H9 (cell line): ENCODE data around the gene PCNX2. TPM values are rescaled to one million over a fixed set of nuclear protein-coding genes. Genes with fewer than 3 reads are reported as not detected.

Source experiments
- DNase-seq: peaks from one replicate; pipeline ENCODE4 v3.0.0-alpha.2; 2017
- H2AFZ ChIP-seq: one replicate; pipeline ENCODE4 v1.6.1; 2013; ENCODE audit warnings: mild to moderate bottlenecking, low read length, control low read depth, moderate library complexity
- H2AK5ac ChIP-seq: 2 replicates; pipeline ENCODE4 v1.6.1; 2013; ENCODE audit warnings: low read length, control low read depth, mixed read lengths; ENCODE audit not compliant: insufficient read length
- H2BK120ac ChIP-seq: one replicate; pipeline ENCODE4 v1.6.1; 2013; ENCODE audit warnings: low read depth, mild to moderate bottlenecking, low read length, control low read depth, inconsistent platforms; ENCODE audit not compliant: poor library complexity, severe bottlenecking
- H2BK12ac ChIP-seq: 2 replicates; pipeline ENCODE4 v1.6.1; 2013; ENCODE audit warnings: low read length, control low read depth, mixed read lengths, low read depth; ENCODE audit not compliant: insufficient read length
- H2BK15ac ChIP-seq: 2 replicates; pipeline ENCODE4 v1.6.1; 2013; ENCODE audit warnings: low read depth, low read length, control low read depth
- H2BK20ac ChIP-seq: one replicate; pipeline ENCODE4 v1.6.1; 2013; ENCODE audit warnings: low read depth, mild to moderate bottlenecking, low read length, control low read depth, inconsistent platforms; ENCODE audit not compliant: poor library complexity, severe bottlenecking
- H2BK5ac ChIP-seq: 2 replicates; pipeline ENCODE4 v1.6.1; 2013; ENCODE audit warnings: low read length, control low read depth, mixed read lengths; ENCODE audit not compliant: insufficient read length
- H3K14ac ChIP-seq: 2 replicates; pipeline ENCODE4 v1.6.1; 2013; ENCODE audit warnings: low read length, control low read depth; ENCODE audit not compliant: insufficient read depth
- H3K18ac ChIP-seq: 2 replicates; pipeline ENCODE4 v1.6.1; 2013; ENCODE audit warnings: low read depth, mild to moderate bottlenecking, mixed read lengths, low read length, control low read depth; ENCODE audit not compliant: insufficient read length
- H3K23ac ChIP-seq: 2 replicates; pipeline ENCODE4 v1.6.1; 2013; ENCODE audit warnings: low read length, control low read depth, mixed read lengths, low read depth; ENCODE audit not compliant: insufficient read length
- H3K23me2 ChIP-seq: 2 replicates; pipeline ENCODE4 v1.6.1; 2013; ENCODE audit warnings: low read depth, mild to moderate bottlenecking, mixed read lengths, low read length, control low read depth; ENCODE audit not compliant: insufficient read length, poor library complexity, severe bottlenecking
- H3K27ac ChIP-seq: 2 replicates; pipeline ENCODE4 v1.5.1; 2013; ENCODE audit warnings: low read length, control low read depth, mixed read lengths, low read depth; ENCODE audit not compliant: insufficient read length
- H3K27me3 ChIP-seq: 2 replicates; pipeline ENCODE4 v1.6.1; 2013; ENCODE audit warnings: low read length, control low read depth, inconsistent platforms; ENCODE audit not compliant: insufficient read depth
- H3K4ac ChIP-seq: 2 replicates; pipeline ENCODE4 v1.6.1; 2013; ENCODE audit warnings: low read depth, mild to moderate bottlenecking, control low read depth, inconsistent platforms, low read length, moderate library complexity
- H3K4me1 ChIP-seq: 2 replicates; pipeline ENCODE4 v1.6.1; 2013; ENCODE audit warnings: low read length, control low read depth, inconsistent platforms; ENCODE audit not compliant: insufficient read depth
- H3K4me2 ChIP-seq: 2 replicates; pipeline ENCODE4 v1.6.1; 2013; ENCODE audit warnings: low read length, control low read depth, mixed read lengths; ENCODE audit not compliant: insufficient read length, insufficient read depth
- H3K56ac ChIP-seq: 2 replicates; pipeline ENCODE4 v1.6.1; 2013; ENCODE audit warnings: low read depth, mild to moderate bottlenecking, mixed read lengths, low read length, control low read depth; ENCODE audit not compliant: insufficient read length
- H3K79me1 ChIP-seq: 2 replicates; pipeline ENCODE4 v1.6.1; 2013; ENCODE audit warnings: low read depth, mild to moderate bottlenecking, moderate library complexity, low read length, control low read depth, inconsistent platforms; ENCODE audit not compliant: insufficient read depth, poor library complexity, severe bottlenecking
- H3K79me2 ChIP-seq: 2 replicates; pipeline ENCODE4 v1.6.1; 2013; ENCODE audit warnings: low read length, control low read depth, inconsistent platforms; ENCODE audit not compliant: insufficient read depth
- H3K9ac ChIP-seq: 2 replicates; pipeline ENCODE4 v1.6.1; 2013; ENCODE audit warnings: low read length, control low read depth, mixed read lengths; ENCODE audit not compliant: insufficient read length; ENCODE audit errors: extremely low read depth
- H3K9me3 ChIP-seq: one replicate; pipeline ENCODE4 v1.6.1; 2013; ENCODE audit warnings: low read depth, low read length, inconsistent platforms; ENCODE audit not compliant: control insufficient read depth
- H3T11ph ChIP-seq: one replicate; pipeline ENCODE4 v1.6.1; 2013; ENCODE audit warnings: mild to moderate bottlenecking, low read length, control low read depth, inconsistent platforms
- H4K20me1 ChIP-seq: one replicate; pipeline ENCODE4 v1.6.1; 2013; ENCODE audit not compliant: control insufficient read depth, insufficient read length, insufficient read depth
- H4K5ac ChIP-seq: 2 replicates; pipeline ENCODE4 v1.6.1; 2013; ENCODE audit warnings: low read depth, mild to moderate bottlenecking, mixed read lengths, low read length, control low read depth; ENCODE audit not compliant: insufficient read length
- H4K8ac ChIP-seq: replicated peaks from 2 replicates; pipeline ENCODE4 v1.6.1; 2013; ENCODE audit warnings: low read length, control low read depth, mixed read lengths, low read depth; ENCODE audit not compliant: insufficient read length
- H4K91ac ChIP-seq: 2 replicates; pipeline ENCODE4 v1.6.1; 2013; ENCODE audit warnings: low read depth, mild to moderate bottlenecking, moderate library complexity, mixed read lengths, low read length, control low read depth; ENCODE audit not compliant: insufficient read length
- H3K27ac Mint-ChIP-seq, 3 experiments: 2 replicates in 2 of 3; 3 replicates in 1 of 3; pipeline ENCODE4 v1.8.0; 2020 to 2021; ENCODE audit warnings: mixed read lengths in 3 of 3, mild to moderate bottlenecking in 1 of 3, moderate library complexity in 1 of 3
- H3K27me3 Mint-ChIP-seq: 2 replicates; pipeline ENCODE4 v1.8.0; 2021; ENCODE audit warnings: low read depth, mild to moderate bottlenecking, moderate library complexity, mixed read lengths
- H3K36me3 Mint-ChIP-seq, 3 experiments: 2 replicates in 2 of 3; 3 replicates in 1 of 3; pipeline ENCODE4 v1.8.0; 2020 to 2021; ENCODE audit warnings: low read depth in 3 of 3, mixed read lengths in 3 of 3; ENCODE audit not compliant: insufficient read depth in 1 of 3
- H3K4me1 Mint-ChIP-seq, 2 experiments: 2 replicates each; pipeline ENCODE4 v1.8.0; 2020; ENCODE audit warnings: mixed read lengths in 2 of 2
- H3K4me3 Mint-ChIP-seq, 2 experiments: 2 replicates in 1 of 2; 3 replicates in 1 of 2; pipeline ENCODE4 v1.8.0; 2020 to 2021; ENCODE audit warnings: mild to moderate bottlenecking in 2 of 2, mixed read lengths in 2 of 2, moderate library complexity in 1 of 2
- H3K9me3 Mint-ChIP-seq, 2 experiments: 2 replicates in 1 of 2; 3 replicates in 1 of 2; pipeline ENCODE4 v1.8.0; 2020; ENCODE audit warnings: mild to moderate bottlenecking in 2 of 2, mixed read lengths in 2 of 2, moderate library complexity in 1 of 2
- CTCF ChIP-seq: fragments of 200-600 bp; sonication (generic); conservative IDR thresholded peaks from 3 replicates; pipeline ENCODE4 v1.8.0; 2021; ENCODE audit warnings: antibody characterized with exemption, mild to moderate bottlenecking
- total RNA-seq: library from RNA; stranded (reverse); gene quantifications from 2 replicates; pipeline ENCODE4 v1.2.1, GENCODE V29; 2021

Gene PCNX2
- total RNA-seq, 1 experiment from 2014 or later: 45.1 TPM

- H3K4me2 ChIP-seq: no peak overlapping the region
- H3K56ac ChIP-seq: no peak overlapping the region
- H3K23ac ChIP-seq: no peak overlapping the region
- no peak overlapping the region for H3K4ac ChIP-seq
- no peaks in the 10 kb centered on the region for H3K27me3 Mint-ChIP-seq
- H4K8ac ChIP-seq: no peak overlapping the region
- no peak overlapping the region for H3K9ac ChIP-seq
- no peak overlapping the region for H3T11ph ChIP-seq
- H2BK120ac ChIP-seq: no peak overlapping the region
- no peak overlapping the region for H3K14ac ChIP-seq
- no peaks in the 10 kb centered on the region for H3K79me2 ChIP-seq
- no peak overlapping the region for H2AFZ ChIP-seq
- H3K4me3 Mint-ChIP-seq: no peak overlapping the region
- no peaks in the 10 kb centered on the region for H3K4me1 Mint-ChIP-seq
- TF ChIP-seq CTCF: no peak
- H4K5ac ChIP-seq: no peak overlapping the region
- H4K91ac ChIP-seq: no peak overlapping the region
- H2BK20ac ChIP-seq: no peak overlapping the region
- no peaks in the 10 kb centered on the region for H4K20me1 ChIP-seq
- no peaks in the 10 kb centered on the region for H3K9me3 Mint-ChIP-seq
- H3K27ac ChIP-seq: no peak overlapping the region
- H3K9me3 ChIP-seq: no peaks in the 10 kb centered on the region
- no peak overlapping the region for H3K18ac ChIP-seq
- no peaks in the 10 kb centered on the region for H3K27me3 ChIP-seq
- H2BK12ac ChIP-seq: no peak overlapping the region
- H3K27ac Mint-ChIP-seq: no peak overlapping the region
- H2AK5ac ChIP-seq: no peak overlapping the region
- H3K4me1 ChIP-seq: no peaks in the 10 kb centered on the region
- no peak for DNase-seq
- H3K23me2 ChIP-seq: no peaks in the 10 kb centered on the region
- H3K36me3 Mint-ChIP-seq: peaks cover 1 to 5% (median 3%) of the 10 kb centered on the region in 3 experiments; a peak in 4 of 7 replicates
- H2BK5ac ChIP-seq: no peak overlapping the region
- H3K79me1 ChIP-seq: no peaks in the 10 kb centered on the region
- no peak overlapping the region for H2BK15ac ChIP-seq
Measured at GRCh38 chr1:233037843-233038242, 257.7 kb downstream of the PCNX2 start.
